Psoas muscle (tissue), 8 donors: Measurements from ENCODE around the gene P2RY14. TPM values are rescaled to one million over a fixed set of nuclear protein-coding genes. Genes with fewer than 3 reads are reported as not detected.
"Not testable (repeated sequence)": the region's sequence is repeated elsewhere in the genome, so short reads cannot be mapped to it uniquely, and the experiment has no call there.

ENCODE experiments used
- ATAC-seq, 4 donors: fragments of 200-7000 bp; cut with Tn5 transposase; one replicate each; pipeline ENCODE4 v1.9.1; 2020; ENCODE audit warnings: moderate library complexity in 3 of 4, mild to moderate bottlenecking in 2 of 4
- DNase-seq, 2 donors: peaks; one replicate each; pipeline ENCODE4 v3.0.0-alpha.2; 2020
- H3K27ac ChIP-seq: fragments of 200-600 bp; one replicate; pipeline ENCODE4 v1.8.0; 2022
- H3K27me3 ChIP-seq, 3 donors: fragments of 200-600 bp in 1 of 3; one replicate each; pipeline versions ENCODE4 v1.6.1 to v1.8.0; 2013 to 2022; ENCODE audit warnings: low read length in 2 of 3, mild to moderate bottlenecking in 2 of 3, moderate library complexity in 1 of 3; ENCODE audit not compliant: insufficient read depth in 3 of 3
- H3K36me3 ChIP-seq, 2 donors: fragments of 200-600 bp in 1 of 2; one replicate each; pipeline versions ENCODE4 v1.6.1 to v1.8.0; 2013 to 2022; ENCODE audit warnings: low read depth in 1 of 2, mild to moderate bottlenecking in 1 of 2, moderate library complexity in 1 of 2; ENCODE audit not compliant: insufficient read depth in 1 of 2
- H3K4me1 ChIP-seq: fragments of 200-600 bp; one replicate; pipeline ENCODE4 v1.8.0; 2022
- H3K4me3 ChIP-seq: fragments of 200-600 bp; one replicate; pipeline ENCODE4 v1.8.0; 2022; ENCODE audit warnings: mild to moderate bottlenecking
- H3K9me3 ChIP-seq: fragments of 200-600 bp; one replicate; pipeline ENCODE4 v1.8.0; 2022
- WGBS, 3 donors: extraction: QIAGEN DNeasy Blood & Tissue Kit; methylation state at CpG; one replicate each; pipeline versions ENCODE4 v1.1.6 to v1.1.7; 2013; 5-methylcytosine and 5-hydroxymethylcytosine counted together
- intact Hi-C, 2 donors: fragments of 100-400 bp; cut with DNase I; formaldehyde crosslinking; loops; one replicate each; pipeline versions ENCODE4 v1.11.0 to v1.14.2; 2022
- polyA plus RNA-seq, 3 donors: library from polyadenylated mRNA; stranded (reverse); fragments of 200-250 nt; gene quantifications; one replicate each; pipeline ENCODE4 v1.2.3, GENCODE V29; 2013
- total RNA-seq, 4 donors: library from RNA; stranded (reverse); fragmentation: NEBNext Ultra II Directional in 2 of 4; extraction: Animal tissue kit (Norgen Biotek cat#: 25700) in 2 of 4; gene quantifications; one replicate each; pipeline versions ENCODE4 v1.2.1 to v1.2.4, GENCODE V29; 2021 to 2023
- TF ChIP-seq, protein P1 (sequence below): fragments of 200-600 bp; IDR thresholded peaks from one replicate; pipeline ENCODE4 v1.8.0; 2022; ENCODE audit warnings: antibody characterized with exemption
- donor health status: healthy with polysubstance abuse.
- donor health status: DM: no; HTN: no; CAD: no; lungs with moderate emphysema.
- donor health status: Bipolar disorder and iron deficiency.
- donor health status: healthy.
- donor health status: DM: yes; HTN: yes; CAD: no.
- donor health status: DM: no; HTN: no; CAD: no.
- donor health status: DM: no; HTN: no; CAD: no.
- donor health status: DM: yes; HTN: yes; CAD: no.

Gene P2RY14
- total and polyA plus RNA-seq, 7 donors = 0.55 to 1.9 (median 1.2) TPM

DNA sequence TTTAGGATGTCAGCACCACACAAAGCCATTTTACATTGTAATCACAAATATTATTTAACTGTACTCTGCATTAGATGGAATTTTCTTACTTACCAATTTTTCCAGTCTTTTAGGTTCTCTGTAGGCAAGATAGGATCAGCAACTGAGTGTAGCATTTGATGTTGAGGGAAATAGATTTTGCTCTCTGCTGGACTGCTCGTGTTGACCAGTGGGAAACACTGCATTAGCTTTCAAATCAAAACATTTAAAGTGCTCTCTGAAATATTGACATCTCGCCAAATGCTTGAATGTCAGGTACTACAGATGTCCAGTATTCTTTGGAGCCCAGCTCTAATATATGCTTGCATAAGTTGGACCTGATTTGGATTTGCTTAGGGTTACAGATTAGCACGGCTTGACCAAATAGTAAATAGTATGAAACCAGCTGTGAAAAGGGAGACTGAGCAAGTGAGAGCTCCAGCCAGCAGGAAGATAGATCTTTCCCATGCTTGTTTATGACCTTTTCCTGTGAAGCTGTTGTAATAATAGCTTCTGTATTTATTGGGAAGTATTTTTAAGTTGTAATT is 29.5 kb downstream of the P2RY14 start:
- ATAC-seq (no peak), DNase-seq (no peak)
- Histone ChIP-seq H3K36me3 (no peaks in the 10 kb centered on the region), H3K27ac (no peak overlapping the region), H3K4me1 (no peaks in the 10 kb centered on the region), H3K4me3 (peak overlapping the region; percentile 28), H3K9me3 (no peaks in the 10 kb centered on the region), H3K27me3 (peaks cover 0 to 2% (median 0%) of the 10 kb centered on the region in 3 donors)
- 31 to 36% (median 32%) methylated on average over 3 of the region's 3 CpGs for WGBS, 3 donors
- TF ChIP-seq, protein P1, sequence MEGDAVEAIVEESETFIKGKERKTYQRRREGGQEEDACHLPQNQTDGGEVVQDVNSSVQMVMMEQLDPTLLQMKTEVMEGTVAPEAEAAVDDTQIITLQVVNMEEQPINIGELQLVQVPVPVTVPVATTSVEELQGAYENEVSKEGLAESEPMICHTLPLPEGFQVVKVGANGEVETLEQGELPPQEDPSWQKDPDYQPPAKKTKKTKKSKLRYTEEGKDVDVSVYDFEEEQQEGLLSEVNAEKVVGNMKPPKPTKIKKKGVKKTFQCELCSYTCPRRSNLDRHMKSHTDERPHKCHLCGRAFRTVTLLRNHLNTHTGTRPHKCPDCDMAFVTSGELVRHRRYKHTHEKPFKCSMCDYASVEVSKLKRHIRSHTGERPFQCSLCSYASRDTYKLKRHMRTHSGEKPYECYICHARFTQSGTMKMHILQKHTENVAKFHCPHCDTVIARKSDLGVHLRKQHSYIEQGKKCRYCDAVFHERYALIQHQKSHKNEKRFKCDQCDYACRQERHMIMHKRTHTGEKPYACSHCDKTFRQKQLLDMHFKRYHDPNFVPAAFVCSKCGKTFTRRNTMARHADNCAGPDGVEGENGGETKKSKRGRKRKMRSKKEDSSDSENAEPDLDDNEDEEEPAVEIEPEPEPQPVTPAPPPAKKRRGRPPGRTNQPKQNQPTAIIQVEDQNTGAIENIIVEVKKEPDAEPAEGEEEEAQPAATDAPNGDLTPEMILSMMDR = no peak
- intact Hi-C loops = no loop called here

DNA sequence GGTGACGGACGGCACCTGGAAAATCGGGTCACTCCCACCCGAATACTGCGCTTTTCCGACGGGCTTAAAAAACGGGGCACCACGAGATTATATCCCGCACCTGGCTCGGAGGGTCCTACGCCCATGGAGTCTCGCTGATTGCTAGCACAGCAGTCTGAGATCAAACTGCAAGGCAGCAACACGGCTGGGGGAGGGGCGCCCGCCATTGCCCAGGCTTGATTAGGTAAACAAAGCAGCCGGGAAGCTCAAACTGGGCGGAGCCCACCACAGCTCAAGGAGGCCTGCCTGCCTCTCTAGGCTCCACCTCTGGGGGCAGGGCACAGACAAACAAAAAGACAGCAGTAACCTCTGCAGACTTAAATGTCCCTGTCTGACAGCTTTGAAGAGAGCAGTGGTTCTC is 36.3 kb downstream of the P2RY14 start:
- H3K27me3 ChIP-seq, H3K9me3 ChIP-seq, ATAC-seq, H3K4me3 ChIP-seq, H3K4me1 ChIP-seq, intact Hi-C loops, H3K27ac ChIP-seq, H3K36me3 ChIP-seq, DNase-seq: not testable (repeated sequence)
- 85 to 92% (median 91%) methylated on average over 6 to 14 of the region's 18 CpGs for WGBS, 3 donors

DNA sequence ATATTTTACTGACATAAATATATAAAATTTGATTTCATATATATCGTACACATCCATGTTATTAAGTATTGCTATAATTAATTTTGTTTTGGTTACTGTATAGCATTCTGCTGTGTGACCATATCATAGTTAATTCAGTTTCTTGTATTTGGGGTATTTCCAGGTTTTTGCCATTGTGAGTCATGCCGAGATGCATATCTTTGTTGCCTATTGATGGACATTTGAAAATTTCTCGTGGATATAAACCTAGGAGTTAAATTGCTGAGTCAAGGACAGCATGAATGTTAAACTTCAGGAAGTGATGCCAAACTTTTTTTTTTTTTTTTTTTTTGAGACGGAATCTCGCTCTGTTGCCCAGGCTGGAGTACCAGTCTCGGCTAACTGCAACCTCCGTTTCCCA is 41.6 kb downstream of the P2RY14 start:
- Histone ChIP-seq H3K9me3 (no peaks in the 10 kb centered on the region), H3K4me1 (no peaks in the 10 kb centered on the region), H3K36me3 (no peaks in the 10 kb centered on the region), H3K27ac (no peak overlapping the region), H3K27me3 (no peaks in the 10 kb centered on the region), H3K4me3 (no peak overlapping the region)
- TF ChIP-seq, protein P1 = no peak
- ATAC-seq (no peak), DNase-seq (no peak)
- intact Hi-C loops = no loop called here
- WGBS, 3 donors = 88 to 92% (median 89%) methylated on average over 7 of the region's 7 CpGs

DNA sequence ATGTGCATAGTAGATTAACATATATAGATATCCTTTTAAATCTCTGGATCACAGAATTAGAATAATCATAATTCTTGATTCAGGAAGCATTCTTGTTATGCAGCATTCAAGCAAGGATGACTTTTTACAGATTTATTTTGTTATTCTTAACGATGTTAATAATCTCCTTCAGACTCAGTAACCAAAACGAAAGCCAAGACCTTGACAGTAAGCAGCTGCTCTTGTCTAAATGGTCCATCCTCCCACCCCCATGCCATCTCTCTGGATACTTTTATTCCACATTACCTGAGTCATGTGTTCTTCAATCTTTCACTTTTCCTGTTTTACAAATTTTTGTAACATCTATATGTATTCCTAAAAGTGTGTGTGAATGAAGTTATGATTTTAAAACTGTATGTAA is 42.0 kb downstream of the P2RY14 start:
- ATAC-seq (no peak), DNase-seq (no peak)
- H3K36me3 ChIP-seq = no peaks in the 10 kb centered on the region
- no peak overlapping the region for H3K4me3 ChIP-seq
- TF ChIP-seq, protein P1 = no peak
- H3K27me3 ChIP-seq = no peaks in the 10 kb centered on the region
- intact Hi-C loops = no loop called here
- no peaks in the 10 kb centered on the region for H3K4me1 ChIP-seq
- H3K9me3 ChIP-seq = no peaks in the 10 kb centered on the region
- WGBS, 3 donors = 40 to 53% (median 43%) methylated on average over 2 of the region's 2 CpGs
- no peak overlapping the region for H3K27ac ChIP-seq

DNA sequence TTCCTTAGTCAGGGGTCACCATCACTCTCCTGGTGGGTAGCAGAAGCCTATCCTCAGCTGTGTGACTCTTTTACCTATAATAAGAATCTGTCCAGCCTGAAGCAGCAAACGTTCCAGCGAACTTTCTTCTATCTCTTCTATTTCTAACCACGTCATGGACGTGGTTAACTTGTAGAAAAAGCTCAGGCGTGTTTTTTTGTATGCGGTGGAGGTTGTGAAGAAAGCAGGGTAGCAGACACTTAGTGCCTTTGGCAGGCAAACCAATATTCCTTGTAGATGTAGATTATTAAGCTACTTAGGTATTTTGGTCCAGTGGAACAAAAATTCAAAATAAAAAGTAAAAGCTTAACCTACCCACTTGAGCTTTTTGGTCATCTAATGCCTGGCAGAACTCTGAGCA is 43.5 kb downstream of the P2RY14 start:
- H3K27ac ChIP-seq = no peak overlapping the region
- TF ChIP-seq, protein P1 = no peak
- DNase-seq = no peak
- no peak overlapping the region for H3K4me3 ChIP-seq
- no peaks in the 10 kb centered on the region for H3K9me3 ChIP-seq
- H3K27me3 ChIP-seq = no peaks in the 10 kb centered on the region
- H3K36me3 ChIP-seq = no peaks in the 10 kb centered on the region
- no peaks in the 10 kb centered on the region for H3K4me1 ChIP-seq
- intact Hi-C loops = no loop called here
- no peak for ATAC-seq
- WGBS, 3 donors = 85 to 90% (median 88%) methylated on average over 6 of the region's 6 CpGs
